Large intestine (tissue), 3 donors: ENCODE data around the gene AGER. TPM values are rescaled to one million over a fixed set of nuclear protein-coding genes. Genes with fewer than 3 reads are reported as not detected.
"Not testable (repeated sequence)": the region's sequence is repeated elsewhere in the genome, so short reads cannot be mapped to it uniquely, and the experiment has no call there.

Experiments used
- DNase-seq, 2 donors: peaks; one replicate each; pipeline versions ENCODE4 v3.0.0 to v3.0.0-alpha.2; 2013
- H3K27ac ChIP-seq: one replicate; pipeline ENCODE4 v1.5.1; 2013; ENCODE audit warnings: low read length
- H3K27me3 ChIP-seq: 2 replicates; pipeline ENCODE4 v1.6.1; 2013; ENCODE audit warnings: low read length; ENCODE audit not compliant: control insufficient read depth, insufficient read depth
- H3K36me3 ChIP-seq: 2 replicates; pipeline ENCODE4 v1.6.1; 2013; ENCODE audit warnings: low read length; ENCODE audit not compliant: control insufficient read depth, insufficient read depth
- H3K4me1 ChIP-seq: one replicate; pipeline ENCODE4 v1.6.1; 2013; ENCODE audit warnings: low read length; ENCODE audit not compliant: control insufficient read depth, insufficient read depth
- H3K4me3 ChIP-seq: one replicate; pipeline ENCODE4 v1.5.1; 2013; ENCODE audit warnings: low read length
- H3K9me3 ChIP-seq: one replicate; pipeline ENCODE4 v1.6.1; 2013; ENCODE audit warnings: mild to moderate bottlenecking, low read depth, low read length, moderate library complexity; ENCODE audit not compliant: control insufficient read depth
- WGBS: methylation state at CpG from one replicate; pipeline ENCODE4 v1.1.5; 2013; ENCODE audit warnings: low lambda C conversion rate; ENCODE audit not compliant: insufficient coverage; 5-methylcytosine and 5-hydroxymethylcytosine counted together
- polyA plus RNA-seq: library from polyadenylated mRNA; unstranded; fragments of 120-200 nt; gene quantifications from one replicate; pipeline ENCODE4 v1.2.1, GENCODE V29; 2013

Gene AGER
- polyA plus RNA-seq, 1 donor: 14.9 TPM

- peaks cover 7% of the 10 kb centered on the region for H3K27me3 ChIP-seq
- no peak overlapping the region for H3K4me3 ChIP-seq
- no peaks in the 10 kb centered on the region for H3K36me3 ChIP-seq
- WGBS: no CpG with 5 or more reads among the region's 13 CpGs
- peaks cover 5% of the 10 kb centered on the region for H3K4me1 ChIP-seq
- no peaks in the 10 kb centered on the region for H3K9me3 ChIP-seq
- no peak for DNase-seq
- no peak overlapping the region for H3K27ac ChIP-seq
These were observed 16.8 kb upstream of the AGER start for GRCh38 chr6:32200711-32201475.

DNA sequence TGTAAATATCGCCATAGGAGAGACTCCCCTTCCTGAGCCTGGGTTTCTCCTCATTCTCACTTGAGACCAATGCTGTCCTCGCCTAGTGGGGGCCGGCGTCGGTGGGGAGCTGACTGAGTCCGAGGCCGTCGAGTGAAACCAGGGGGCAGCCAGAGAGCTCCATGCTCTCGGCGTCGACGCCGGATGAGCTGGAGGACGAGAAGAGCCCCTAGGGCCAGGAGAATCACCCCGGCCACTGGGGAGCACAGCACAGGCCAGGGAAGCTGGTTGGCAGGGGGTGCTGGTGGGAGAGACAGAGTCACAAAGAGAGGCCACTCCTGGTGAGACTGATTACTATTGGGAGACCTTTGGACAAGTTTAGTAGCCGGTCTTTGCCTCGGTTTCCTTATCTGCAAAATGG, 14.8 kb upstream of the AGER start:
- H3K27me3 ChIP-seq: peaks cover 3% of the 10 kb centered on the region
- peaks cover 12% of the 10 kb centered on the region for H3K4me1 ChIP-seq
- H3K27ac ChIP-seq: no peak overlapping the region
- H3K4me3 ChIP-seq: no peak overlapping the region
- no peaks in the 10 kb centered on the region for H3K9me3 ChIP-seq
- no peak for DNase-seq
- WGBS: no CpG with 5 or more reads among the region's 17 CpGs
- H3K36me3 ChIP-seq: no peaks in the 10 kb centered on the region

DNA sequence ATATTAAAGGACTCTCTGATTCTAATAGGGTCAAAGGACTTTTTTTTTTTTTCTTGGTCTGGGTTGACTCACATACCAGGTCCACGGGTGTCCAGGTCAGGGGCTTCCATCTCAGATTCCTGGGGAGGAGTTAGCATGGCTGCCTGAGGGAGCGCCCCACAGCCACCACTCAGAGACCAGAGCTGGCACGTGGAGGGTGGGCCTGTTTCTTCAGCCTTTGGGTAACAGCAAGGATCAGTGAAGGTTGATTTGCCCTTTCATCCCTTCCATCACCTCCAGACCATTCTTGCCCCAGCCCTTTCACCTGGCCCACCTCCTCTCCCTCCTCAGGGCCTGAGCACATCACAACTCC, 14.3 kb upstream of the AGER start:
- Histone ChIP-seq H3K9me3 (no peaks in the 10 kb centered on the region), H3K36me3 (no peaks in the 10 kb centered on the region), H3K27me3 (no peaks in the 10 kb centered on the region), H3K27ac (no peak overlapping the region), H3K4me3 (no peak overlapping the region), H3K4me1 (peaks cover 15% of the 10 kb centered on the region)
- no CpG with 5 or more reads among the region's 3 CpGs for WGBS
- no peak for DNase-seq

GRCh38 chr6:32196682-32197616, 12.9 kb upstream of the AGER start:
- Histone ChIP-seq H3K9me3 (no peaks in the 10 kb centered on the region), H3K36me3 (no peaks in the 10 kb centered on the region), H3K27ac (peak overlapping the region; percentile 100), H3K4me1 (peaks cover 25% of the 10 kb centered on the region), H3K4me3 (peak overlapping the region; percentile 99), H3K27me3 (no peaks in the 10 kb centered on the region)
- no CpG with 5 or more reads among the region's 28 CpGs for WGBS
- peak in 1 of 2 donors; percentile 61 for DNase-seq

DNA sequence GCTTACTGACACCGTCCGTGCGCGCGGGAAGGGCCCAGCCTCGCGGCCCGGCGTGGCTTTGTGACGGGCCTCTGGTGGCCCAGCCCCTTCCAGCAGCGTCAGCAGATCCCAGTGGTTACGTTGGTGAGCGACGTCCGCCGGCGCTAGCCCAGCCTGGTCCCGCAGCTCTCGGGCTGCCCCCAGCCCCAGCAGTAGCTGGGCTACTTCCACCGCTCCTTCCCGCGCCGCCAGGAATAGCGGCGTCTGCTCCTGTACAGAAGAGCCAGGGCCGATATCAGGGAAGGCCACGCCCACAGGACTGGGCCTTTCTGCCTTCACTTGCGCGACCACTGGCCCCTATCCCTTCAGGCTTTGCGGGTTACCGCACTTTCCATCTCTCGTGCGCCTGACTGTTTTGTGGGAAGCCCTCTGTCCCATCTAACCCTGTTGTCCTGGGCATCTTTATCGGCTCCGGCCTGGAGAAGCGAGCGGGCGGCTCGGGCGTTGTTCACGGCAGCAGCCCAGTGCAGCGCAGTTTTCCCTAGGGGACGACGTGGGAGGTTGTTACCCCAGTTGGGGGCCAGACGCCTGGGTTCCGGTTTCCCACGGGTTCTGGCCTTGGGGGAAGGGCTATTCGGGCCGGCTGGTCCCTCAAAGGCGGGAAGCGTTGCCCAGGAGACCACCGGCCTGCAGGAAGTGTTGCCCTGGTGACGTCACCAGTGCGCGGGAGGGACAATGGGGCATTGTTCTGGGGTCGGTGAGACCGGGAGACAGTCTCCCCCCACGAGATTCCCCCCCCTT, 12.0 kb upstream of the AGER start:
- Histone ChIP-seq H3K36me3 (no peaks in the 10 kb centered on the region), H3K9me3 (no peaks in the 10 kb centered on the region), H3K4me3 (peak overlapping the region; percentile 99), H3K4me1 (peaks cover 33% of the 10 kb centered on the region), H3K27ac (peak overlapping the region; percentile 100), H3K27me3 (no peaks in the 10 kb centered on the region)
- DNase-seq: peak; percentile 91 to 92
- WGBS: no CpG with 5 or more reads among the region's 58 CpGs

GRCh38 chr6:32195652-32195901, 11.5 kb upstream of the AGER start:
- peak overlapping the region; percentile 100 for H3K27ac ChIP-seq
- H3K36me3 ChIP-seq: no peaks in the 10 kb centered on the region
- peak overlapping the region; percentile 99 for H3K4me3 ChIP-seq
- DNase-seq: peak; percentile 100
- no peaks in the 10 kb centered on the region for H3K9me3 ChIP-seq
- no CpG with 5 or more reads among the region's 25 CpGs for WGBS
- H3K4me1 ChIP-seq: peaks cover 37% of the 10 kb centered on the region
- no peaks in the 10 kb centered on the region for H3K27me3 ChIP-seq

- Histone ChIP-seq H3K36me3 (no peaks in the 10 kb centered on the region), H3K4me3 (peak overlapping the region; percentile 40), H3K9me3 (no peaks in the 10 kb centered on the region), H3K27me3 (no peaks in the 10 kb centered on the region), H3K4me1 (peaks cover 39% of the 10 kb centered on the region), H3K27ac (peak overlapping the region; percentile 85)
- peak in 1 of 2 donors; percentile 67 for DNase-seq
- no CpG with 5 or more reads among the region's 15 CpGs for WGBS
These were observed 11.0 kb upstream of the AGER start for GRCh38 chr6:32194825-32195651.

DNA sequence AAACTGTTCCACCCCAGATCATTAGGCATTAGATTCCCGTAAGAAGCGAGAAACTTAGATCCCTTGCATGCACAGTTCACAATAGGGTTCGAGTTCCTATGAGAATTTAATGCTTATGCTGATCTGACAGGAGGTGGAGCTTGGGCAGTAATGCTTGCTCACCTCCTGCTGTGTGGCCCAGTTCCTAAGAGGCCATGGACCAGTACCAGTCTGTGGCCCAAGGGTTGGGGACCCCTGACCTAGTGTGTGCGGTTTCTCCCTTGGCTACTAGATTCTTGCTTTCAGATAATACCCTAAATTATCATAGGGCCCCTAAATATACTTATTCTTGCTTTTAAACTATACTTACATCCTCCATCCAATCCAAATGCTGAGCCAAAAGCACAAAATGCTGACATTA, 10.3 kb upstream of the AGER start:
- Histone ChIP-seq H3K36me3 (no peaks in the 10 kb centered on the region), H3K9me3 (no peaks in the 10 kb centered on the region), H3K27me3 (no peaks in the 10 kb centered on the region), H3K4me1 (peaks cover 39% of the 10 kb centered on the region), H3K27ac (peak overlapping the region; percentile 85), H3K4me3 (no peak overlapping the region)
- no CpG with 5 or more reads among the region's 4 CpGs for WGBS
- no peak for DNase-seq

- not testable (repeated sequence) for H3K36me3 ChIP-seq, H3K4me3 ChIP-seq, H3K27me3 ChIP-seq, DNase-seq, H3K9me3 ChIP-seq
- 91% methylated on average over 4 of the region's 13 CpGs for WGBS
- Histone ChIP-seq H3K27ac (peak overlapping the region; percentile 99), H3K4me1 (peaks cover 39% of the 10 kb centered on the region)
These were observed 9.0 kb upstream of the AGER start for GRCh38 chr6:32193096-32193495.
